ENCODE results near the gene GRIK1. TPM values are rescaled to one million over a fixed set of nuclear protein-coding genes. Genes with fewer than 3 reads are reported as not detected.

GRIK1 gene
- polyA plus RNA-seq, 3 donors: not detected

DNA sequence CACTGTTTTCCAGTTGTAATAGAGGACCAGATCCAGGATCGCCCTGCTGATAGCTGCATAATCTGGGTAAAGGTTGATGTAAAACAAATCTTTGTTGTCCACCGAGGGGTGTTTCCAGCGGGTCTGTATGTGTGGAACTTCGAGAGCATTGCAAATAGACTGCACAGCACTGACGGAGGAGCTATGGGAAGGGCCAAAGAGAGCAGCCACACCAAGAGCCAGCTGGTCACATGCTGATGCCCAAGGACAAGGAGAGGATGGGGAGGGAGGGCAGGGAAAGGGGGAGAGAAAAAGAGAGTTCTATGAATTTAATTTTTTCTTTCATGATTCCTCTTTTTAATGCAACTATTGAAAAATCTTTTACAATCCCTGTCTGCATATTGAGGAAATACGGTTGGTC is 250.0 kb downstream of the GRIK1 start:
- H3K27me3 Mint-ChIP-seq (ENCODE audit: low read depth in 3 of 3): peaks cover 0 to 5% (median 0%) of the 10 kb centered on the region in 3 donors
- Histone ChIP-seq H3K27ac (ENCODE audit: low read depth in 1 of 2, low read length in 2 of 2) (no peak overlapping the region), H3K4me1 (ENCODE audit: control insufficient read depth in 1 of 2, insufficient read depth in 2 of 2, low read length in 2 of 2) (peaks cover 7 to 11% of the 10 kb centered on the region in 2 donors), H3K36me3 (replicated peaks in 1 of 2; ENCODE audit: control insufficient read depth in 1 of 2, insufficient read depth in 2 of 2, low read length in 2 of 2) (no peaks in the 10 kb centered on the region), H3K9ac (ENCODE audit: insufficient read depth, low read length, poor library complexity, severe bottlenecking) (no peak overlapping the region), H3K27me3 (ENCODE audit: control insufficient read depth in 2 of 2, insufficient read depth in 2 of 2, low read length in 2 of 2) (no peaks in the 10 kb centered on the region), H2AFZ (ENCODE audit: insufficient read depth, low read depth, low read length, poor library complexity, severe bottlenecking) (no peak overlapping the region), H3K9me3 (replicated peaks in 1 of 2; ENCODE audit: control insufficient read depth in 1 of 2, insufficient read depth in 1 of 2, low read length in 2 of 2) (no peaks in the 10 kb centered on the region), H4K20me1 (ENCODE audit: insufficient read depth, low read length) (no peaks in the 10 kb centered on the region), H3K4me3 (replicated peaks in 1 of 3; ENCODE audit: low read depth in 2 of 3, low read length in 3 of 3) (no peak overlapping the region), H3K79me2 (ENCODE audit: insufficient read depth, low read length) (no peaks in the 10 kb centered on the region), H3K4me2 (replicated peaks; ENCODE audit: extremely low read depth, low read length, poor library complexity, severe bottlenecking) (no peak overlapping the region)
- no peaks in the 10 kb centered on the region for H3K9me3 Mint-ChIP-seq
- no peak overlapping the region for H3K27ac Mint-ChIP-seq
- H3K36me3 Mint-ChIP-seq: peaks cover 0 to 2% of the 10 kb centered on the region in 2 donors
- H3K4me3 Mint-ChIP-seq: no peak overlapping the region
- no peak for DNase-seq
- intact Hi-C loops (cut with micrococcal nuclease): no loop called here
- TF ChIP-seq, protein P1, sequence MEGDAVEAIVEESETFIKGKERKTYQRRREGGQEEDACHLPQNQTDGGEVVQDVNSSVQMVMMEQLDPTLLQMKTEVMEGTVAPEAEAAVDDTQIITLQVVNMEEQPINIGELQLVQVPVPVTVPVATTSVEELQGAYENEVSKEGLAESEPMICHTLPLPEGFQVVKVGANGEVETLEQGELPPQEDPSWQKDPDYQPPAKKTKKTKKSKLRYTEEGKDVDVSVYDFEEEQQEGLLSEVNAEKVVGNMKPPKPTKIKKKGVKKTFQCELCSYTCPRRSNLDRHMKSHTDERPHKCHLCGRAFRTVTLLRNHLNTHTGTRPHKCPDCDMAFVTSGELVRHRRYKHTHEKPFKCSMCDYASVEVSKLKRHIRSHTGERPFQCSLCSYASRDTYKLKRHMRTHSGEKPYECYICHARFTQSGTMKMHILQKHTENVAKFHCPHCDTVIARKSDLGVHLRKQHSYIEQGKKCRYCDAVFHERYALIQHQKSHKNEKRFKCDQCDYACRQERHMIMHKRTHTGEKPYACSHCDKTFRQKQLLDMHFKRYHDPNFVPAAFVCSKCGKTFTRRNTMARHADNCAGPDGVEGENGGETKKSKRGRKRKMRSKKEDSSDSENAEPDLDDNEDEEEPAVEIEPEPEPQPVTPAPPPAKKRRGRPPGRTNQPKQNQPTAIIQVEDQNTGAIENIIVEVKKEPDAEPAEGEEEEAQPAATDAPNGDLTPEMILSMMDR (IDR thresholded peaks at IDR 0.05): no peak
- peaks cover 8% of the 10 kb centered on the region for H3K4me1 Mint-ChIP-seq
- 95% methylated on average over 5 of the region's 6 CpGs for WGBS (ENCODE audit: insufficient coverage)

DNA sequence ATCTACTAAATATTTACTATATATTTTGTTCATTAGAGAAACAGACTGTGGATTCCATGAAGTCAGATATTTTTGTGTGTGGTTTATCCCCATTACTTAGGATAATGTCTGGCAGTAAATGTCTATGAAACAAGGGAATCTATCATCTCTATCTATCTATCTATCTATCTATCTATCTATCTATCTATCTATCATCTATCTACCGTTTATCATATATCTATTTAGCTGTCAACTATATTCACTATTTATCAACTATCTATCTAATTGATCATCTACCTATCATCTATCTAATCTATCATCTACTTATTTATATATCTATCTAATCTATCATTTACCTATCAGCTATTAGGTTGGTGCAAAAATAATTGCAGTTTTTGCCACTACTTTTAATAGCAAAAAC is 255.7 kb downstream of the GRIK1 start:
- DNase-seq: no peak
- Histone ChIP-seq H3K27ac (ENCODE audit: low read depth in 1 of 2, low read length in 2 of 2) (no peak overlapping the region), H3K79me2 (ENCODE audit: insufficient read depth, low read length) (no peaks in the 10 kb centered on the region), H3K36me3 (replicated peaks in 1 of 2; ENCODE audit: control insufficient read depth in 1 of 2, insufficient read depth in 2 of 2, low read length in 2 of 2) (no peaks in the 10 kb centered on the region), H3K9me3 (replicated peaks in 1 of 2; ENCODE audit: control insufficient read depth in 1 of 2, insufficient read depth in 1 of 2, low read length in 2 of 2) (no peaks in the 10 kb centered on the region), H4K20me1 (ENCODE audit: insufficient read depth, low read length) (no peaks in the 10 kb centered on the region), H3K9ac (ENCODE audit: insufficient read depth, low read length, poor library complexity, severe bottlenecking) (no peak overlapping the region), H3K4me2 (replicated peaks; ENCODE audit: extremely low read depth, low read length, poor library complexity, severe bottlenecking) (no peak overlapping the region), H2AFZ (ENCODE audit: insufficient read depth, low read depth, low read length, poor library complexity, severe bottlenecking) (no peak overlapping the region), H3K4me1 (ENCODE audit: control insufficient read depth in 1 of 2, insufficient read depth in 2 of 2, low read length in 2 of 2) (peaks cover 7 to 11% of the 10 kb centered on the region in 2 donors), H3K4me3 (replicated peaks in 1 of 3; ENCODE audit: low read depth in 2 of 3, low read length in 3 of 3) (no peak overlapping the region), H3K27me3 (ENCODE audit: control insufficient read depth in 2 of 2, insufficient read depth in 2 of 2, low read length in 2 of 2) (no peaks in the 10 kb centered on the region)
- Mint-ChIP-seq H3K27ac (no peak overlapping the region), H3K36me3 (peaks cover 0 to 2% of the 10 kb centered on the region in 2 donors), H3K4me1 (peaks cover 8% of the 10 kb centered on the region), H3K9me3 (peaks cover 0 to 7% (median 4%) of the 10 kb centered on the region in 7 donors), H3K27me3 (ENCODE audit: low read depth in 3 of 3) (peaks cover 0 to 4% (median 0%) of the 10 kb centered on the region in 3 donors), H3K4me3 (no peak overlapping the region)
- TF ChIP-seq, protein P1 (IDR thresholded peaks at IDR 0.05): no peak
- intact Hi-C loops (cut with micrococcal nuclease): no loop called here
- WGBS (ENCODE audit: insufficient coverage): no CpG with 5 or more reads among the region's 1 CpG
